Right lung (tissue), 10 donors: ENCODE measurements around the gene PER3. TPM values are rescaled to one million over a fixed set of nuclear protein-coding genes. Genes with fewer than 3 reads are reported as not detected.

Source experiments
- DNase-seq, 2 donors: peaks; one replicate each; pipeline ENCODE4 v3.0.0-alpha.2; 2013
- long read RNA-seq, 8 donors: transcript quantifications; one replicate each; lab custom pipeline, GENCODE V29; 2026
- polyA plus RNA-seq, 5 donors: library from polyadenylated mRNA; unstranded; fragments of 120-200 nt; gene quantifications; one replicate each; pipeline versions ENCODE4 v1.2.1 to v1.2.3, GENCODE V29; 2013; ENCODE audit warnings: inconsistent platforms in 1 of 5, low replicate concordance in 1 of 5; ENCODE audit not compliant: insufficient read length in 5 of 5, insufficient read depth in 1 of 5

Gene PER3
- 10 to 100 TPM in 4 of 5 donors, 1 to 10 TPM in 1; 7.8 to 16.1 (median 10.1) TPM for polyA plus RNA-seq
- long read RNA-seq, donor 1, partial matches to known transcripts = 5 of 5 reads
- long read RNA-seq, donor 1, other reads (novel, unspliced or antisense) = 0 of 5 reads
- long read RNA-seq, donor 2 = 0 reads
- long read RNA-seq, donor 3 = 0 reads
- long read RNA-seq, donor 4, partial matches to known transcripts = 0 of 1 reads
- long read RNA-seq, donor 4, other reads (novel, unspliced or antisense) = 0 of 1 reads
- long read RNA-seq, donor 5, partial matches to known transcripts = 0 of 5 reads
- long read RNA-seq, donor 5, other reads (novel, unspliced or antisense) = 0 of 5 reads
- long read RNA-seq, donor 6, partial matches to known transcripts = 0 of 1 reads
- long read RNA-seq, donor 6, other reads (novel, unspliced or antisense) = 0 of 1 reads
- long read RNA-seq, donor 7, partial matches to known transcripts = 0 of 1 reads
- long read RNA-seq, donor 7, other reads (novel, unspliced or antisense) = 0 of 1 reads
- long read RNA-seq, donor 8, partial matches to known transcripts = 0 of 1 reads
- long read RNA-seq, donor 8, other reads (novel, unspliced or antisense) = 0 of 1 reads

DNA sequence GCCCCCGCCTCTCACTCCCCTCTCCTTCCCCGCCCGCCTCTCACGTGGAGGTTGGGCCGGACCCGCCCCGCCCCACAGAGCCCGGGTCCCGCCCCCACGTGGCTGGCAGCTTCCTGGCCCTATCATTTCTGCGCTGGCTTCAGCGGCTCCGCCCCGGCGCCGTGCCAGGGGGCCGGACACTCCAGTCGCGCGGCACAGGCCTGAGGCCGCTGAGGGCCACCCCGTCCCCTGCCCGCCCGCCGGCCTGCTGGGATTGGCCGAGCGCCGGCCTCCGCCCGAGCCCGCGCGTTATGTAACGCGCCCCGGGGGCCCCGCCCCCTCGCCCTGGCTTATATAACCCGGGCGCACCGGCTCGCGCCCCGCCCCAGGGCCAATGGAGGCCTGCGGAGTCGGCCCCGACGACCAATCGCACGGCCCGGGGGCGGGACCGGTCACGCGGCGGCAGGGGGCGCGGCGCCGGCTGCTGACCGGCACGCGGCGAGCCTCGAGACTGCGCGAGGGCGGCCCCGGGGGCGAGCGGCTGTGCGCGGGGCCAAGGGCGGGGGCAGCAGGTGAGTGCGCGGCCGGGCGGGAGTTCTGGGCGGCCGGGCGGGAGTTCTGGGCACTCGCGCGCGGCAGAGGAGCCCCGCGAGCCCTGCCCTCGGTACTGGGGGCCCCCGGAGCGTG, at the start of gene PER3:
Gene PER3 (plus strand): TSS at position 466 of the 666 bp plus-strand sequence. CDS start 587 bp downstream, outside the sequence.
- DNase-seq = peak; percentile 97

DNA sequence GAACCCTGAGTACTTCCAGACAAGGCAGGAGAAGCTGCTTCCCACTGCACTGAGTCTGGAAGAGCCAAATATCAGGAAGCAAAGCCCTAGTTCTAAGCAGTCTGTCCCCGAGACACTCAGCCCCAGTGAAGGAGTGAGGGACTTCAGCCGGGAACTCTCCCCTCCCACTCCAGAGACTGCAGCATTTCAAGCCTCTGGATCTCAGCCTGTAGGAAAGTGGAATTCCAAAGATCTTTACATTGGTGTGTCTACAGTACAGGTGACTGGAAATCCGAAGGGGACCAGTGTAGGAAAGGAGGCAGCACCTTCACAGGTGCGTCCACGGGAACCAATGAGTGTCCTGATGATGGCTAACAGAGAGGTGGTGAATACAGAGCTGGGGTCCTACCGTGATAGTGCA, 46.0 kb upstream of the PER3 start:
- no peak for DNase-seq

GRCh38 chr1:7743346-7743745, 40.7 kb upstream of the PER3 start:
- no peak for DNase-seq

GRCh38 chr1:7744882-7745281, 39.2 kb upstream of the PER3 start:
- no peak for DNase-seq

DNA sequence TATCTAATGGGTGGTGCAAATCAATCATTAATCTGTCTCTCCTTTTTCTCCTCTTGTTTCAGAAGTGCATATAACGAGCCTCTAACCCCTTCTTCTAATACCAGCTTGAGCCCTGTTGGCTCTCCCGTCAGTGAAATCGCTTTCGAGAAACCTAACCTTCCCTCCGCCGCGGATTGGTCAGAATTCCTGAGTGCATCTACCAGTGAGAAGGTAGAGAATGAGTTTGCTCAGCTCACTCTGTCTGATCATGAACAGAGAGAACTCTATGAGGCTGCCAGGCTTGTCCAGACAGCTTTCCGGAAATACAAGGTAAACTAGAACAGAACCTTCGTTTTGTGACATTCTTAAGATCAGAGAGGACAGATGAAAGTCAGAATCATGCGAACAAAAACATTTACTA, 38.3 kb upstream of the PER3 start:
- no peak for DNase-seq

- DNase-seq = no peak
These were observed 36.5 kb upstream of the PER3 start for GRCh38 chr1:7747605-7748004.

- no peak for DNase-seq
These were observed 35.0 kb upstream of the PER3 start for GRCh38 chr1:7749126-7749525.

GRCh38 chr1:7751174-7751573, 32.9 kb upstream of the PER3 start:
- no peak for DNase-seq

DNA sequence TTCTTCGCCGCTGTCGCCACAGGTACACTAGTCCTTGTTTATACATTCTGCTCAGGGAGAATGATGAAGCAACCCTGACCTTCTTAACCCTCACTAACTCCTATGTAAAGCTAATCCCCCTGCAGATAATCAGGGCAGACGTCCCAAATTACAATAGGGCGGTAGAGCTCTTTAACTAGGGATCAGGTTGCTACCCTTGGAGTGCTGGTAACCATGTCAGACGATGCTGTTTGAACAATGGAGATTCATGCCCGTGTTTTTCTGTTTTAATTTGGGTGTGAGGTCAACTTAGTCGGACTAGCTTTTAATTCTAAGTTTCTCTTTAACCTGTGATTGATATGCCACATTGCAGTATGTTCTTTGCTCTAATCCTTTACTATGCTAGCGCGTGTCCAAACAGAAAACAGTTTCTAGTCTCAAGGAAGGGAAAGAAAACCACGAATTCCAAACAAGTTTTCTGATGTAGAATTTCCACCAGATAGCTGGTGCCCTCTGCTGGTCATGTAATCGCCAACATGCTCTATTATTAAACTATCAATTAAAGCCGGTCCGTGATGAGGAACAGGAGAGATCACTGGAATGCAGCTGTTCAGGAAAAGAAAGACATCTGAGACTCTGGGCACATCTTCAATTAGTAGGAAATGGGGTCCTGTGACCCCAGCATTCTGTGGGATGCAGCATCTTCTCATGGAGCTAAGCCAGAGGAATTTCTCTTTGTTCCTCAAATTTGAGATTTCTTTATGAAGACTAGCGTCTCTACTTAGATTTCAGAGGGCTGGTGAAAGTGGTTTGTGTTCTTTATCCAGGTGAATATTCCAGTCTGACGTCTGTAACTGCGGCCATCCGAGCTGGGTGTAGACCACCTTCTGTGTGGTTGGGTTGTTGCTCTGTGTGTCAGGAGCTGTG, 31.3 kb upstream of the PER3 start:
- peak; percentile 65 to 77 for DNase-seq

- DNase-seq = no peak
These were observed 30.4 kb upstream of the PER3 start for GRCh38 chr1:7753641-7754040.

- no peak for DNase-seq
These were observed 29.9 kb upstream of the PER3 start for GRCh38 chr1:7754234-7754633.

DNA sequence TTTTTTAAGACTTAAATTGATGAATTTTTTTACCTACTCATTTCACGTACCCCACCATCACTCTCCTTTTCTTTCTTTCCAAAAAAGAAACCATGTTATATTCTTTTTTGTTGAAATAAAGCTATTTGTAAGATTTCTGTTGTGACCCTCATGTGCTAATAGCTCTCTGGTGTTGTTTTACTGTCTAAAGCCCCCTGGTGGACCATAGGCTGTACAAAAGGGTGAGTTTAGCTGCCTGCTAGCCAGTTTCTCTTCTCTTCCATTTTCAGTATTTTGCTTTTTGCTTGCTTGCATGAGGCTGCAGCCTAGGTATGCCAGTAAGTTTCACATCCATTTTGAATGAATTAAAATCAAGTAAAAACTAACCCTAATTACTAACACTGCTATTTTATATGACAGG, 28.6 kb upstream of the PER3 start:
- DNase-seq = no peak

GRCh38 chr1:7760245-7760644, 23.8 kb upstream of the PER3 start:
- no peak for DNase-seq

DNA sequence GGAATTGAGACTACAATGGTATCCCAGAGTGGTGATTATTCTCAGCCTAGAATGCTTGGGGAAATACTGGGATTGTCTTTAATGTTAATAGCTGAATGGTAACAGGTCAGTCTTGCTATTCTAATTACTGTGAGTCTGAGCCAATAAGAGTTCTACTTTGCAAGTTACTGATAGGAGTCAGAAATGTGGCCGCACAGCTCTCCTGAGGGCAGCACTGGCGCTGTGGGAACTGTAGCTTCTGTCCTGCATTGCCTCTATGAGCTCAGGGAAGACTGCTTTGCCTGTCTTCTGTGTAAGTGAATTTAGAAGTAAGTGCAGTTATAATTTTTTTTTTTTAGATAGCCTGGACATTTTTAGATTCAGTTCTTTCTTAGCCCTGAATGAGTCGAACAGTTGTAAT, 23.0 kb upstream of the PER3 start:
- no peak for DNase-seq

DNA sequence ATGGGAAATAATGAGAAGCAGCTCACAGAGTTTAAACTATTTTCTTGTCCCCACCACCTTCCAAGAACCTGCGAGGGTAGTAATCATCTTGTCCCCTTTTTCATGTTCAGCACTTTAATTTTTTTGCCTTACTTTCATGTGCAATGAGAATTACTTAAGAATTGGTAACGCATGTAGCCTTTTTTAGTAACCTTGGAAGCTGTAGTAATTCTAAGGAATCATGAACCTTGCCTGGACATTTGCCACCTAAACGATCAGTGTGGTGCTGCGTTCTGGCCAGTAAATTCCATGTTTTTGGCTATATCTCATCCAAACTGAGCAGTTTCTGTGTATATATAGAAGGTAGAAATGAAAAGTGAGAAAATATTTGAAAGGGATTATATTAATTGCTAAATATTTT, 16.9 kb upstream of the PER3 start:
- DNase-seq = no peak

- DNase-seq = no peak
These were observed 15.5 kb upstream of the PER3 start for GRCh38 chr1:7768583-7768982.

DNA sequence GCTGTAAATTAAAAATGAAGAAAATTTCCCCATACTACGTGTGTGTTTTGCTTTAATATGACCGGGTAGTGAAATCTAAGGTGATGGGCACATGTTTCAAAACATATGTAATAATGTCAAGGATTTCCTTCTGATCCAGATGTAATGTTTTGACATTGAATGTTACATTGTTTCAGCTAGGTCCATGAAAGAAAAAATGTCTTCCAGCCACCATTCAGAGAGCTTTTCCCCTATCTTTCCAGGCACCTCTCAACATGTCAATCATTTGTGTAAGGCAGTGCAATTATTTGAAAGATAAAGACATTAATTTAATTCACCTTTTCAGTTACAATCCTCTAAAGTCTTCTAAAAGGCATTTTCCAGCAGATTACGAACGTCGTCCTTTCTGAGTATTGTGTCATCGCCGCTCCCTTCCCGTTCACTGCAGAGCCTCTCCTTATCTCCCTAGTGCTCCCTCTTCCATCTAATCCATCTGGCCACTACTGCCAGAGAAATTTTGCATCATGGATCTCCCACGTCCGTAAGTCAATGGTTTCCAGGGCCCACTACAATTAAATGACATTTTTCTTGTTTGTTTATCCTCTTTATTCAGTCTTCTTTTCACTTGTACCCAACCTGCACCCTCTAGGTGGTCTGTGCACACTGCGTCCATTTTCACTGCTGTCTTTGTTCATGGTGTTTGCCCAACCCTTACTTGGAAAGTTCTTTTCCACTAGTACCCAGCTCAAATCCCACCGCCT, 14.2 kb upstream of the PER3 start:
- DNase-seq = no peak

DNA sequence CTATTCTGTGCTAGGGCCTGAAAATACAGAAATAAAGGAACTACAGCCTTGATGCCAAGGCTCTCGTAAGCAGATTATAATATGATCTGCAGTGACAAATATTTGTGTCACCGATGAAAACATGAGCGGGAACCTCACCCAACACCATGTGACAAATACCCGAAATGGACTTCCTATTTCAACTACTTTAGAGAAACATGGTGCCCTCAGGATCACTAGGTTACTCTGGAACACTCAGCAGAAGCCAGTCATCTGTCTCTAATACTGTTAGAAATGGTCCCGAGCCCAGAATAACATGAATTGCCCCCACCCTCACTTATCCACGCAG, 13.5 kb upstream of the PER3 start:
- no peak for DNase-seq

DNA sequence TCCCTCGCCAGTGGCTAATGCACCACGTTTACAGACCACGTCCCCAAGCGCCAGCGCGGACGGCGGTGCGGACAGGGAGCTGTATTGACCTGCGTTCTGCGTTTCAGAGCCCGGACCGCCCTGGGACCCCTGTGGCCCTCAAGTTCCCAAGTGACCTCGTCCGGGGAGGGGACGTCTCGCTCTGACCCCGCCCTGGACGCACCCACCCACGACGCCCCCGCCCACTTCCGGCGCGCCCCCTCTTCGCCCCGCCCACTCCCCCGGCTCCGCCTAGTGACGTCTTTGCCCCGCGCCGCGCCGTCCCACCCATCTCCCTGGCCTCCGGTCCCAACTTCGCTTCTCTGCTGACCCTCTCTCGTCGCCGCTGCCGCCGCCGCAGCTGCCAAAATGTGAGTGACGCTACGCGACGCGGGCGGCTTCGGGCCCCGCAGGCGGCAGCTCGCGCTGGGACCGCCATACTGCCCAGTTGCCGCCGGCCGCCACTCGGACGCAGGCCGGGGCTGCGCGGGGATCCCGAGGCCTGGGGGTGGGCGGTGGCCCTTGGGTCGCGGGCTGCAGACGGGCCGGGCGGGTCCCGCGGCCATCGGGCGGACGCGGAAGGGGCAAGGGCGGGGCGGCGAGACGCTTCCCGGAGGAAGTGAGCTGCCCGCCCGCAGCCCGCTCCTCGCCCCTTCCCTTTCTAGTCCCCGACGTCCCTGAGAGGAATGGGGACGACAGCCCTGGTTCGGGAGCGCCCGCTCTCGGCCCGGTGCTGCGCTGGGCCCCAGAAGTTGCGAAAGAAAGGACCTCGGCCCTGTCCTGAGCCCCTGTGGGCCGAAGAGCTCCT, 12.9 kb upstream of the PER3 start, which contains the start of gene VAMP3:
Gene VAMP3 (plus strand): TSS at position 300 of the 826 bp plus-strand sequence. CDS start 88 bp downstream, at position 388.
- peak; percentile 84 to 88 for DNase-seq

DNA sequence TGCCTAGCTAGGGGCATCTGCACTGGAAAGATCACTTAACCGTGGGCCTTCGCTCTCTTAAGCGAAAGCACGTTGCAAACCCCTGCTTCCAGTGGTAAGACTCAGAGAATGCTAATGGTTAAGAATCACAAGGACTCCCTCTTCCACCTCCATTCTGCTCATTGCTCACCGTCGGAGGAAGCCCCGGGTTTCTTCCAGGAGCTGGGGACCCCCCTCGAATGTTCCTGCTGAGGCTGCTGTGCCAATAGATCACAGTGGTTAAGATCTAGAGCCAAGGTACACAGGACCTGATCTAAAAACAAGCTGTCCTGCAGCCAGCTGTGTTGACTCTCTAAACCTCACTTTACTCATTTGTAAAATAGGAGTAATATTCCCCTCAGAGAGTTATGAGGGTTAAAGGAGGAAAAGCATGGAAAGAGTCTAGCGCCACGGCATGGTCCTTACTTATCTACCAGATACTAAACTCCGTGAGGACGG, 12.2 kb upstream of the PER3 start:
- no peak for DNase-seq
